ENCODE measurements around the gene KRT2. TPM values are rescaled to one million over a fixed set of nuclear protein-coding genes. Genes with fewer than 3 reads are reported as not detected.

The KRT2 gene
- total and polyA plus RNA-seq, 7 experiments from 2014 or later, result 0.29 to 4.7 (median 2.2) TPM; not detected in 1

DNA sequence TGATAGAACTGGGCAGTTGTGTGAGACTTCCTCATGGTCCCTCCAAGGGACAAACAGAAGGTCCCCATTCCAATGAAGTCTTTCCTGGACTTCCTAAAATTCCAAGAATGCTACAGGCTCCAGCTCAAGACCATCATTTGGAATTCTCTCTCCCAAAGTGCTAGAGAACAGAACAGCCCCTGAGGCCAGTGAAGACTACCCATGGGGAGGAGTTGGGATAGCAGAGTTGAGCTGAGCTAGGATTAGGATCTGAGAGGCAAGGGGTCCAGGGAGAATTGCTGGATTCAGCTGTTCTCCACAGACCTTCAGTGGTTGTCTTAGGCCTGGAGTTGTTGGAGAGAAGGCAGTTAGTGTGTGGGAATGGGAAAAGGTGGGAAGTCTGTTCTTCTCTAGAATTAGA, 17.4 kb upstream of the KRT2 start:
- peaks cover 0 to 23% (median 0%) of the 10 kb centered on the region in 5 donors for H3K27me3 Mint-ChIP-seq
- DNase-seq (no peak), ATAC-seq (no peak)
- CTCF ChIA-PET, result no interaction called here
- H3K9me3 Mint-ChIP-seq, result no peaks in the 10 kb centered on the region
- Histone ChIP-seq H3K4me3 (ENCODE audit: low read length) (no peak overlapping the region), H3K36me3 (ENCODE audit: control insufficient read depth in 2 of 3, insufficient read depth in 3 of 3, low read length in 3 of 3) (no peaks in the 10 kb centered on the region), H3K27ac (ENCODE audit: low read depth, low read length) (no peak overlapping the region), H3K27me3 (ENCODE audit: control insufficient read depth in 2 of 2, insufficient read depth in 2 of 2, low read length in 2 of 2) (no peaks in the 10 kb centered on the region), H3K9me3 (ENCODE audit: control insufficient read depth in 2 of 3, low read length in 3 of 3) (no peaks in the 10 kb centered on the region), H3K4me1 (ENCODE audit: control insufficient read depth in 2 of 2, insufficient read depth in 2 of 2, low read length in 2 of 2) (no peaks in the 10 kb centered on the region)
- H3K27ac Mint-ChIP-seq, result no peak overlapping the region
- H3K4me3 Mint-ChIP-seq, result no peak overlapping the region
- intact Hi-C loops (cut with micrococcal nuclease), result no loop called here
- peaks cover 0 to 21% (median 13%) of the 10 kb centered on the region in 7 donors for H3K4me1 Mint-ChIP-seq
- no peaks in the 10 kb centered on the region for H3K36me3 Mint-ChIP-seq
- POLR2A ChIA-PET, result interaction anchor here (0.9 to 1.1 kb wide), 2 partner anchors 18 to 21 kb away, joined by 3 to 4 read pairs; partner anchors contain the start of gene KRT2

DNA sequence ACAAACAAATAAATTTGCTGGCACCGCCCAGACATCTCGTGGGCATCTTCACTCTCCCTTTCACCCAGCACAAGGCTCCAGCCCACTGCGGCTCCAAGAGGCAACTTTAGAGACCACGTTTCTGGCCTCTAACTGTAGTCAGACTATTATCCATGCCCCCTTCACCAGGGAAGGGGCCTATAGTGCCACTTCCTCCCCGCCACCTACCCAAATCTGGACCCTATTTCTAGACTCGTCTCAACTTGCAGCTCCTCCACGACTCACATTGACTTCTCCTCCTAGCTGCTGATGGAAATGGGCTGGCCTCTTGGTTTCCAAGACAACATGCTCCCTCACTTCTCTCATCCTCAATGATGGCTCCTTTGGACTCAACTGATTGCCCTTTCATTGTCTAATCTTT, 15.9 kb upstream of the KRT2 start:
- ChIA-PET CTCF (interaction anchor here (0.7 to 1.1 kb wide), 4 partner anchors 12 to 212 kb away, joined by 3 to 4 read pairs (median 4); partner anchors contain the start of gene KRT1), POLR2A (interaction anchor here (1.3 kb wide), 1 partner anchor 11 kb away, joined by 5 read pairs; no protein-coding TSS in a partner anchor)
- Histone ChIP-seq H3K4me1 (ENCODE audit: control insufficient read depth in 2 of 2, insufficient read depth in 2 of 2, low read length in 2 of 2) (no peaks in the 10 kb centered on the region), H3K36me3 (ENCODE audit: control insufficient read depth in 2 of 3, insufficient read depth in 3 of 3, low read length in 3 of 3) (no peaks in the 10 kb centered on the region), H3K27ac (ENCODE audit: low read depth, low read length) (no peak overlapping the region), H3K4me3 (ENCODE audit: low read length) (no peak overlapping the region), H3K9me3 (ENCODE audit: control insufficient read depth in 2 of 3, low read length in 3 of 3) (no peaks in the 10 kb centered on the region), H3K27me3 (ENCODE audit: control insufficient read depth in 2 of 2, insufficient read depth in 2 of 2, low read length in 2 of 2) (no peaks in the 10 kb centered on the region)
- Mint-ChIP-seq H3K27me3 (peaks cover 0 to 21% (median 0%) of the 10 kb centered on the region in 5 donors), H3K27ac (peak overlapping the region in 5 of 9 donors; percentile 30 to 88 (median 54)), H3K4me1 (peaks cover 0 to 18% (median 10%) of the 10 kb centered on the region in 7 donors), H3K36me3 (no peaks in the 10 kb centered on the region), H3K9me3 (no peaks in the 10 kb centered on the region), H3K4me3 (no peak overlapping the region)
- intact Hi-C loops (cut with micrococcal nuclease), result no loop called here
- ATAC-seq (no peak), DNase-seq (no peak)

DNA sequence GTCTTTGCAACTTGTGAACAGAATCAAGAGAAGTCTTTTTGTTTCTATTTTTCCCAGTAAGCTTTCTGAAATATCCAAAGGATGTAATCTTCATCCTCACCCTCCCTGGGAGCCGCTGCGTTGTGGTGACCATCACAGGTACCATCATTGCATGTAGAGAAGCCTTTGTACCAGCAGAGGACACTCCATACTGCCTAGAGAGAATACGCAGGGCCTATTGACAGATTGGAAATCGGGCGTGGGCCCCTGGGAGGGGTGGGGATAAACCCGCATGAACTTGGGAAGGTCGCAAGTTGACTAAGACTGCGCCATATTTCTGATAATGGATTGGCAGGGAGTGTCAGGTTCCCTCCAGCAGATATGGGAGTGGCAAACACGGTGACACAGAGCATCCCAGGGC, 15.5 kb upstream of the KRT2 start:
- intact Hi-C loops (cut with micrococcal nuclease), result no loop called here
- no peak overlapping the region for H3K4me3 ChIP-seq (ENCODE audit: low read length)
- ChIA-PET POLR2A (interaction anchor here (0.7 to 1.3 kb wide), 3 partner anchors 10 to 82 kb away, joined by 3 to 5 read pairs (median 4); no protein-coding TSS in a partner anchor), CTCF (interaction anchor here (0.7 to 1.1 kb wide), 5 partner anchors 13 to 212 kb away, joined by 3 to 4 read pairs (median 3); partner anchors contain the start of gene KRT1)
- no peaks in the 10 kb centered on the region for H3K4me1 ChIP-seq (ENCODE audit: control insufficient read depth in 2 of 2, insufficient read depth in 2 of 2, low read length in 2 of 2)
- peaks cover under 1 to 22% (median 10%) of the 10 kb centered on the region in 7 donors for H3K4me1 Mint-ChIP-seq
- H3K9me3 ChIP-seq (ENCODE audit: control insufficient read depth in 2 of 3, low read length in 3 of 3), result no peaks in the 10 kb centered on the region
- H3K27ac Mint-ChIP-seq, result peak overlapping the region in 3 of 9 donors; percentile 5 to 25 (median 8)
- H3K36me3 ChIP-seq (ENCODE audit: control insufficient read depth in 2 of 3, insufficient read depth in 3 of 3, low read length in 3 of 3), result no peaks in the 10 kb centered on the region
- H3K9me3 Mint-ChIP-seq, result no peaks in the 10 kb centered on the region
- no peaks in the 10 kb centered on the region for H3K36me3 Mint-ChIP-seq
- H3K4me3 Mint-ChIP-seq, result no peak overlapping the region
- no peaks in the 10 kb centered on the region for H3K27me3 ChIP-seq (ENCODE audit: control insufficient read depth in 2 of 2, insufficient read depth in 2 of 2, low read length in 2 of 2)
- peaks cover 0 to 21% (median 0%) of the 10 kb centered on the region in 5 donors for H3K27me3 Mint-ChIP-seq
- no peak for DNase-seq
- ATAC-seq, result no peak
- no peak overlapping the region for H3K27ac ChIP-seq (ENCODE audit: low read depth, low read length)

DNA sequence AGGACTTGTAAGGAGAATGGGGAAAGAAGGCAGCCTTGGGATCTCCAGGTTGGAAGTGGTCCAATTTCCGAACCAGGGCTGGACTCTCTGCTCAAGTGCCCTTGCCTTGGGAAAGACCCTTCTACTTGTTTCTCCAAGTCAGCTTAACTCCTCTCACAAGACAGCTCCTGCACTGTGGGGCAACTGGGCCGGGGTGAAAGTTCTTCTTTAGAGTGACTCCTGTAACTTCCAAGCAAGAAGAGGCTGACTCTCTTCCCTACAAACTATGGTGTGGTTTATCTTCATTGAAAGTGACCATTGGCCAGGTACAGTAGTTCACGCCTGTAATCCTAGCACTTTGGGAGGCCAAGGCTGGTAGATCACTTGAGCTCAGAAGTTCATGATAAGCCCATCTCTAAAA, 14.5 kb upstream of the KRT2 start:
- ChIA-PET POLR2A (interaction anchor here (1.0 to 1.4 kb wide), 4 partner anchors 9 to 56 kb away, joined by 3 to 5 read pairs (median 4); no protein-coding TSS in a partner anchor), CTCF (interaction anchor here (0.6 to 2.0 kb wide), 3 partner anchors 38 to 204 kb away, joined by 3 to 10 read pairs (median 4); no protein-coding TSS in a partner anchor)
- Histone ChIP-seq H3K27ac (ENCODE audit: low read depth, low read length) (no peak overlapping the region), H3K36me3 (ENCODE audit: control insufficient read depth in 2 of 3, insufficient read depth in 3 of 3, low read length in 3 of 3) (no peaks in the 10 kb centered on the region), H3K9me3 (ENCODE audit: control insufficient read depth in 2 of 3, low read length in 3 of 3) (no peaks in the 10 kb centered on the region), H3K4me3 (ENCODE audit: low read length) (no peak overlapping the region), H3K27me3 (ENCODE audit: control insufficient read depth in 2 of 2, insufficient read depth in 2 of 2, low read length in 2 of 2) (no peaks in the 10 kb centered on the region), H3K4me1 (ENCODE audit: control insufficient read depth in 2 of 2, insufficient read depth in 2 of 2, low read length in 2 of 2) (no peaks in the 10 kb centered on the region)
- peaks cover 0 to 23% (median 0%) of the 10 kb centered on the region in 5 donors for H3K27me3 Mint-ChIP-seq
- peaks cover 5 to 30% (median 14%) of the 10 kb centered on the region in 7 donors for H3K4me1 Mint-ChIP-seq
- H3K27ac Mint-ChIP-seq, result no peak overlapping the region
- no peak overlapping the region for H3K4me3 Mint-ChIP-seq
- intact Hi-C loops (cut with micrococcal nuclease), result no loop called here
- no peaks in the 10 kb centered on the region for H3K36me3 Mint-ChIP-seq
- ATAC-seq (no peak), DNase-seq (no peak)
- H3K9me3 Mint-ChIP-seq, result no peaks in the 10 kb centered on the region

DNA sequence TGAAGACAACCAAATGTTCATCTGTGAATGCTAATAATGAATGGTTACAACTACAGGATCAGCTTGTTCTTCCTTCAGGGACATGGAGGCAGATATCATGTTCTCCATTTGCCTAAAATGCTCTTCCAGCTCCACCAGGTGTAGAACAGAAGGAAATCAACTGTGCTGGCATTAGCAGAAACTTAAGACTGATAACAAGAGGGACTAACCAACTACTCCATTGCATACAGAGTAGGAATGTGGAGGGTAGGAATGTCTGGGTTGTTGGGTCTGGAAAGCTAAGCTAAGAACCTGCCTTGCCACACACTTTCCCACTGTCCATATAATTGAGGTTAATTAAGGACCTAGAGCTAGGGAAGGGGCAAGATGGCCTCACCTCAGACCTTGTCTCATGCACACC, 11.4 kb upstream of the KRT2 start:
- Mint-ChIP-seq H3K4me1 (peaks cover 5 to 38% (median 16%) of the 10 kb centered on the region in 7 donors), H3K4me3 (no peak overlapping the region), H3K9me3 (no peaks in the 10 kb centered on the region), H3K36me3 (no peaks in the 10 kb centered on the region), H3K27ac (peak overlapping the region in 1 of 9 donors; percentile 8), H3K27me3 (peaks cover 0 to 16% (median 0%) of the 10 kb centered on the region in 5 donors)
- H3K4me3 ChIP-seq (ENCODE audit: low read length), result no peak overlapping the region
- ChIA-PET CTCF (interaction anchor here (1.6 to 1.9 kb wide), 2 partner anchors 53 to 78 kb away, joined by 5 to 8 read pairs; no protein-coding TSS in a partner anchor), POLR2A (interaction anchor here (2.2 kb wide), 1 partner anchor 9 kb away, joined by 12 read pairs; no protein-coding TSS in a partner anchor)
- no peaks in the 10 kb centered on the region for H3K4me1 ChIP-seq (ENCODE audit: control insufficient read depth in 2 of 2, insufficient read depth in 2 of 2, low read length in 2 of 2)
- ATAC-seq (no peak), DNase-seq (no peak)
- H3K36me3 ChIP-seq (ENCODE audit: control insufficient read depth in 2 of 3, insufficient read depth in 3 of 3, low read length in 3 of 3), result no peaks in the 10 kb centered on the region
- H3K27ac ChIP-seq (ENCODE audit: low read depth, low read length), result no peak overlapping the region
- H3K27me3 ChIP-seq (ENCODE audit: control insufficient read depth in 2 of 2, insufficient read depth in 2 of 2, low read length in 2 of 2), result no peaks in the 10 kb centered on the region
- H3K9me3 ChIP-seq (ENCODE audit: control insufficient read depth in 2 of 3, low read length in 3 of 3), result no peaks in the 10 kb centered on the region
- intact Hi-C loops (cut with micrococcal nuclease), result no loop called here

DNA sequence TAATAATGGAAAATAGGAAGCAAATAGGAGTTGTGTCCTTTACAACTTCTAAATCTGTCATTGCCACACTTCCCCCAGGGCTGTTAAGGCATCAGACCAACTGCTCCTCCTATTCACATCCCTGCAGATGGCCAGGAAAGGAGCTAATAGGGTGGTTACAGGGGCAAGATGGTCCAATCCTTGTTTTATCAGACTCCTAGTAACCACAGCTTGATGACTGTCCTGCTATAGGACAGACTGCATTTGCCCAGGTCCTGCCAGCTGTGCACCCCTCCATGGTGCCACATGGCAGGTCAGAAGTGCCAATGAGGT, 10.9 kb upstream of the KRT2 start:
- H3K27me3 Mint-ChIP-seq, result peaks cover 0 to 19% (median 0%) of the 10 kb centered on the region in 5 donors

More for the DNA sequence above, 10.9 kb upstream of the KRT2 start:
- Mint-ChIP-seq H3K36me3 (no peaks in the 10 kb centered on the region), H3K27ac (peak overlapping the region in 3 of 9 donors; percentile 47 to 90 (median 74)), H3K4me1 (peaks cover 5 to 33% (median 16%) of the 10 kb centered on the region in 7 donors), H3K9me3 (no peaks in the 10 kb centered on the region), H3K4me3 (no peak overlapping the region)
- CTCF ChIA-PET, result interaction anchor here (1.6 to 1.9 kb wide), 2 partner anchors 52 to 77 kb away, joined by 5 to 8 read pairs; no protein-coding TSS in a partner anchor
- ATAC-seq (no peak), DNase-seq (no peak)
- H3K4me3 ChIP-seq (ENCODE audit: low read length), result no peak overlapping the region
- H3K27ac ChIP-seq (ENCODE audit: low read depth, low read length), result no peak overlapping the region
- POLR2A ChIA-PET, result interaction anchor here (2.2 kb wide), 1 partner anchor 10 kb away, joined by 12 read pairs; no protein-coding TSS in a partner anchor
- H3K36me3 ChIP-seq (ENCODE audit: control insufficient read depth in 2 of 3, insufficient read depth in 3 of 3, low read length in 3 of 3), result no peaks in the 10 kb centered on the region
- H3K27me3 ChIP-seq (ENCODE audit: control insufficient read depth in 2 of 2, insufficient read depth in 2 of 2, low read length in 2 of 2), result no peaks in the 10 kb centered on the region
- no peaks in the 10 kb centered on the region for H3K4me1 ChIP-seq (ENCODE audit: control insufficient read depth in 2 of 2, insufficient read depth in 2 of 2, low read length in 2 of 2)
- intact Hi-C loops (cut with micrococcal nuclease), result no loop called here
- no peaks in the 10 kb centered on the region for H3K9me3 ChIP-seq (ENCODE audit: control insufficient read depth in 2 of 3, low read length in 3 of 3)
